GM21825 (cell line): ENCODE results near the gene GPR55.
"Not testable (repeated sequence)": the region's sequence is repeated elsewhere in the genome, so short reads cannot be mapped to it uniquely, and the experiment has no call there.

Experiments
- ATAC-seq: cut with Tn5 transposase; IDR thresholded peaks from one replicate; pipeline ENCODE4 v1.9.1; 2021; ENCODE audit warnings: mild to moderate bottlenecking, moderate library complexity; ENCODE audit not compliant: unreplicated experiment

The GPR55 gene

DNA sequence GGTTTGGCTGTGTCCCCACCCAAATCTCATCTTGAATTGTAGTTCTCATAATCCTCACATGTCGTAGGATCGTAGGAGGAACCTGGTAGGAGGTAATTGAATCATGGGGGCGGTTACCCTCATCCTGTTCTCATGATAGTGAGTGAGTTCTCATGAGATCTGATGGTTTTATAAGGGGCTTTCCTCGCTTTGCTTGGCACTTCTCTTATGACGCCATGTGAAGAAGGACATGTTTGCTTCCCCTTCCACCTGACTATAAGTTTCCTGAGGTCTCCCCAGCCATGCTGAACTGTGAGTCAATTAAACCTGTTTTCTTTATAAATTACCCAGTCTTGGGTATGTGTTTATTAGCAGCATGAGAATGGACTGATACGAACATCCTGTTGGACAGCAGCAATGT is 11.2 kb upstream of the GPR55 start:
- ATAC-seq, result not testable (repeated sequence)

DNA sequence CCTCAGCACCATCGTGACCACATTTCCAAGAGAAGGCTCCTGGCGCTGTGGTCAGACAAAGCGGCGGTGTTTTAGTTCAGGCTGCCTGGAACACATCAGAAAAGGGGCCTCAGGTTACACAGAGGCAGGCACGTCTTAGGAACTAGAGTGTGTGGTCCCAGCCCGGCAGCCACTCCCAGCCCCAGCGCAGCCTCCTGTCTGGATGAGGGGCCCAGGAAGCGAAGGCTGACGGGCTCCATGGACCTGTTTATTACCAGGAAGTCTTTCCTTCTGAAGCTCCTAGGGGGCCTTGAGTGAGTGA is 10.0 kb upstream of the GPR55 start:
- ATAC-seq, result no peak

DNA sequence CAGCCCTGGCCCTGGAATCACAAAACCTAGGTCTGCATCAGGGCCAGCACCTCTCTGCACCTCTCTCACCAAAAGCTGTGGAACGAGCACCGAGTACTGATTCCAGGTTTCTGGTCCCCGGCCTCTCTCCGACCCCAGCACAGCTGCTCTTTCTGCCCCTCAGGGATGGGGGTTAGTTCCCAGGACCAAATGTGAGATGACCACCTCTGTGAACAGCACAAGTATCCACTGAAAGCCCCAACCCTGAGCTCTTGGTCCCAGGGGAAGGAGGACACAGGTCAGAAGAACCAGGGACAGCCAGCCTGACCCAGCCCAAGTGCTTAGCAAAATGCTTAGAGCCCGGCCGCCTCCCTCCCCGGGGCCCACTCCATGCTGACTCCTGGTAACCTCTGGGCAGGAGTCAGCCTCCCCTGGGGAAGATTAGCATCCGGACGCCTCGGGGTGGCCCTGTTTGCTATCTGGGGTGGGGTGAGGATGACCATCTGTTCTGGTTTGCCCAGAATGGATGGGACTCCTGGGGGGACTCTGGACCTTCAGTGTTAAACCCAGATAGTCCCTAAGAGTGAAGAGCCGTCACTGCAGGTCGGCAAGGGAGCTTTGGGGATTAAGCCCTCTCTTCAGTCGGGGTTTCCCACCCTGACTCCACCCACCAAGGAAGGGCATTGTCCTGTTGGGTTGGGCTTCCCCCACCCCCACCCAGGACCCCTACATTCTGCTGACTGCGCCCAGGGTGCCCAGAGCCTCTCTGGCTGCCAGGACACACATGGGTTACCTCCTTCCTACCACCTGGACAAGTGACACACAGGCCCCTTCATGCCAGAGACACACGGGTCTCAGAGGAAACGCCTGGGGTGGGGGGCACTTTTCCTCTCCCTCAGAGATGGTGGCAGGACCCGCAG is 9.4 kb upstream of the GPR55 start:
- ATAC-seq, result no peak

DNA sequence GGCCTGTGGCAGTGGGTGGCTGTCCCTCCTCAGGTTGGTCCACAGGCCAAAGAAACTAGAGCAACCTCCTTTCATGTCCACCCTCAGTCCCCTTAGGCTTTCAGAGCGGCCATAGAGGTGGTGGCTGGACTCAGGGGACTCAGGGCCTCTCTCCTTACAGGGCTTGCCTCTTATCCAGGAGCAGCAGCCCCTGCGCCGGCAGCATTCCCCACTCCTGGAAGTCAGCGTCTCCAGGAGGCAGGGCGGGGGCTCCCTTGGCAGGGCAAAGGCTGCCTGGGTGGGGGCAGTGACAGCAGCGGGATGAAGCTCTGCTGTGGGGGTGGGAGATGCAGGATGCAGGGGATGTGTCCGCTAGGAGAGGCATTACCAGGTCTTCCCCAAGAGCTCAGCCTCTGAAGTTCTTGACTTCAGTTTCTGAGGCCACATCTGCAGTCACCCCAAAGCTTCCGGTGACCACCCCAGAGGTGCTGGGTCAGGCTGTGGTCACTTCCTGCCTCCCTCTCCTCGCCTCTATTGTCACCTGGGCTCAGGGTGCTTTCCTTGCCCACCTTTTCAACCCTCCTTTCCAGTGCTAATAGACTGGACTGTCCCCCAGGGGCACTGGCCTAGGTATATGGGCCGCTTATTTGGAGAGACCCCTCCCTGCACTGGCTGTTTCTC is 8.6 kb upstream of the GPR55 start:
- ATAC-seq, result no peak

DNA sequence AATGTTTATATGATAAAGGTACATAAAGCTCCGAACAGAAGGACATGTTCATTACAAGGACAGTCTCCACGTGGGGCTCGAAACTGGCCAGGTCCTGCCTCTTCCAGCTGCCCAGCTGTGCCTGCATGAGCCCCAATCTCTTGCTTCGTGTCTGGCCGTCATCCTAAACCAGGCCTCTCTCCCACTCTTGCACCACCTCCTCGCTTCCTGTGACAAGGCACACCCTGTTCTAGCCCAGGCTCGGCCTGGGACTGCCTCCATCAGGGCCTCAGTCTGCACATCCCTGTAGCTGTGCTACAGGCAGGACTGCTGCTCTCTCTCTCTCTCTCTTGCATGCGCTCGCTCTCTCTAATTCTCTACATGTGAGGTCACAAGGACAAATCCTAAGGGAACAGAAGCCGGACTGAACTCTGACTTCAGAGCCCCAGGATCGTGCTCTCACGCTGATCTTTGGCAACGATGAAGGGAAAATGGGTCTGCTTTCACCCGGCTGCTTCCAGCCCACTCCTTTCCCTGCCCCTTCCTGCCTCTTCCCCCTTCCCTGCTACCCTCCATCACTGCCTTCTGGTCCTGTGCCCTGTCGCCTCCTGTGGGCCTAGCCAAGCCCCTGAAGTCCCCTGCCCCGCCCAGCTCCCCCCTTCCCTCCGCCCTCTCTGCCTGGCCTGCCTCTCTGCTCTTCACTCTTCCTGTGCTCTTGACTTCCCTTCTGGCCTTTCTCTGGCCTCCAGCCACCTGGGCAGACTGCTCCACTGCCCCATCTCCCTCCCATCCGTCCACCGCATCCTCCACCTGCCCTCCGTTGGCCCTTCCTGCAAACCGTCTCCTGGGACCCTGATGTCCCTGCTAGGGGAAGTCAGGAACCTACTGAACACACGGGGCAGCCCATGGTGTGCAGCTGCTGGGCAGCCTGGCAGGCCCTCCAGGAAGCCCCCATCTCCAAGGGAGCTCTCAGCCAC is 7.8 kb upstream of the GPR55 start:
- no peak for ATAC-seq

DNA sequence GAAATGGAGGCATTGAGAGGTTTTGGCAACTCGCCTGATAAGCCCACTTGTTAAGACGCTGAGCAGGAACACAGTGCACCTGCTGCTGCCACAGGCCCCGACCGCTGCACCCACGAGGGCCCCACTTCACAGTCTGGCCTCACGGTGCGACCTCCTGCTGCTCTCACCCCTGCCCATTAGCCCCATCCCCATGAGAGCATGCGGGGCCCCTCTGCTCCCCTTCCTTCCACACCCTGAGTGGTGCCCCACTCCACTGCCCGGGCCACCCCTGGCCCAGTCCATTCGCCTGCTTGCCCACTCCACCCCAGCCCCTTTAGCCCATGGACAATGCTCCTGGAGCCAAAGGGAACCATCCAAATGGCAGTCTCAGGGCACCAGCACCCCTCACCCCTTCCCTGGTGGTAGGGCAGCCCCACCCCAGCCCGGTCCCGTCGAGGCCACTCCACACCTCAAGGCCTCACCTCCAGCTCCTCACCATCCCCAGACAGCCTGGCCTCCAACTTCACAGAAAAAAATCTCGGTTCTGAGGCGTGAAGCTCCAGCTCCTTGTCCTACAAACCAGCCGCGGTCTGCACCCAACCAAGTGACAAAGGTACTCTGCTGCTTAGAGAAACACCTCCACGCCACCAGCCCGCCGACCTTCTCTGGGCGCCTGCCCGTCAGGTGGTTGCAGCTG is 6.7 kb upstream of the GPR55 start:
- no peak for ATAC-seq

DNA sequence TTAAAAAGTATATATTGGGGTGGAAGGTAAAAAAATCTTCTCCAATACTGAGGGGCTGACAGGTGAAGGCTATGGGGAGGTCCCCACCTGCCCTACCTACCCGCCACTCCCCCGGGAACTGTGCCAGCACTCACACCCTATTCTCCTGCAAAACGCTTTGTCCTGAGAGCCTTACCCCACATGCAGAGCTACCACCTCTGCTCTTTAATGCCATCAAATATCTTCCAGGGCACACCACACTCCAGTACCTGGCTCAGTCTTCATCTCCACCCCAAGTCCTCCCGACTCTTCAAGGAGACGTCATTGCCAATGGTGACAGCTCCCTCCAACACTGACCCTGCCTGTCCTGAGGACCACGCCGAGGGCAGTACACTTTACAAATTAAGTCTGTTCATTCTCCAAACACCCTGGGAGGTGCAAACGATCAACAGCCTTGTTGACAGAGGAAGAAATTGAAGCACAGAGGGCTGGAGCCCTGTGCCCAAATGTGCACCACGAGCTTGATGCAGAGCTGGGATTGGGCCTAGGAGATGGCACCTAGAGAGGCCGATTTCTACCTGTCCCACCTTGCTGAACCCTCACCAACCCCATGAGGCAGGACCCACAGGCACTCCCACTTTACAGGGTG is 6.0 kb upstream of the GPR55 start:
- ATAC-seq, result no peak

DNA sequence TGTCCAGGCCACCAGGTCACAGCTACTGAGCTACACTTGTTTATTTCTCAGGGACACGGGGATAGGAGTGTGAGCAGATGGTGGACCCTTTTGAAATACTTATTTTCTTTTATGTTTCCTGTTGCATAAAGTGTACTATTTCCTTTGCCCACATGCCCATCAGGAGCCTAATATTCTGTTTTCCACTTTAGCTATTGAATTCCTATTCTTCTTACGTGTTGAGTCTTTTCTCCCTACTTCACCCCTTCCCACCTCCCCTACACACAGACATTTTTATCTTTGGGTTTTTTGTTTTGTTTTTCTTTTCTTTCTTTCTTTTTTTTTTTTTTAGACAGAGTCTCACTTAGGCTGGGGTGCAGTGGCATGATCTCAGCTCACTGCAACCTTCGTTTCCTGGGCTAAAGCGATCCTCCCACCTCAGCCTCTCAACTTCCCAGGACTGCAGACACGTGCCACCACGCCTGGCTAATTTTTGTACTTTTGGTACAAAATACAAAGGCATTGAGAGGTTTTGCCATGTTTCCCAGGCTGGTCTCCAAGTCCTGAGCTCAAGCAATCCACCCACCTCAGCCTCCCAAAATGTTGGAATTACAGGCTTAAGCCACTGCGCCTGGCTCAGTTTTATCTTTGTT is 5.2 kb upstream of the GPR55 start:
- no peak for ATAC-seq

DNA sequence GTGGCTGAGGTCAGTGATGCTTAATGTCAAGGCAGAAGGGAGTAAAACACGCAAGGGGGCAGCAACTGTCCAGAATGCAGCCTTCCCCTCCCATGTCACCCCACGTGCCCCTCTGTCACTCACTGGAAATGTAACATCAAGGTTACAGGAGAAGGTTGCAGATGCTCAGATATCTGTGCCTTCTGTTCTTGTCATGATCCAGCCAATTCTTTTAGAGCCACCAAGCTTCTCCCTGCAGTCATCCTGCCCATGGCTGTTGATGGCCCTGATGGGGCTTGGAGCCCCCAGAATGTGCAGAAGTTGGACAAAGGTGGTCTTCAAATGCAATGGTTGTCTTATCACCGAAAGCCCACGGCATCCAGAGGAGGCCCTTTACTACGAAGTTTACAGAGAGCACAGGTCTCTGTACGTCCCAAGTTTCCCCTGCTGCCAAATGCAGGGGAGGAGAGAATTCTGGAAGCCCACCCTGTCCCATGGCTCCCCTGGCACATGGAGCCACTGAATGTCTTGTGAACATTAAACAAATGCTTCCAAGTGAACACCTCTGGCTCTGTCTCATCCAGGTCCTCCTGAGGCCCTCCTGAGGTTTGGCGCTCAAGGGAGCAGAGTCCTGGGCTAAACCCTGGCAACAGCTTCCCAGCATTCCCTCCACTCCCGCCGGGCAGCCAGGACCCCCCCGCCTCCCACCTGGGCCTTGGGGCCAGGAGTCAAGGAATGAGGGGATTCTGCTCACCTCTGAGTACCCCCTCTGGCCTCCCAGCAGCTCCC is 4.5 kb upstream of the GPR55 start:
- ATAC-seq, result no peak

DNA sequence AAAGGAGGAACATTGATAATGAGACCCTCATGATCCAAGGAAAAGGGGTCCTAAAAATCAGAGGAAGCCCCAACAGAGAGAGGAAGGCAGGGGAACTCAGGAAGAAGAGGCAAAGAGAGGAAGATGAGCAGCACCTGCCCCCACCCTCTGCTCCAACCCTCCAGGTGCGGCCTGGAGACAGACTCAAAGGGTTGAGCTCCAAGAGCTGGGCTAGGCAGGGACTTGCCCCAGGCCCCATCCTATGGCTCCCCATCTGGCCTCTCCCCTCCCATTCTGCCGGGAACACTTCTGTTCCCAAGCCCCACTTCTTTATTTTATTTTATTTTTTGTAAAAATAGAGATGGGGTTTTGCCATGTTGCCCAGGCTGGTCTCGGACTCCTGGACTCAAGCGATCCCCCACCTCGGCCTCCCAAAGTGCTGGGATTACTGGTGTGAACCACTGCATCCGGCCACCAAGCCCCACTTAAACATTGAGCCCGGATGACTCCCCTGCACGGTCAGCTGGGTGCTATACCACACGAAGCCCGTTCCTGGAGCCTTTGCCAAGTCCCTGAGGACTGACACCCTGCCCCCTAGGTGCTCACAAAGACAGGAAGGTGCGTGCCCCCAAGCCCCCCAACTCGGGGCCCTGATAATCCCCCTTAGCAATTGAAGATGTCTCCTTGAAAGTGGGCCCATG is 3.8 kb upstream of the GPR55 start:
- ATAC-seq, result no peak

DNA sequence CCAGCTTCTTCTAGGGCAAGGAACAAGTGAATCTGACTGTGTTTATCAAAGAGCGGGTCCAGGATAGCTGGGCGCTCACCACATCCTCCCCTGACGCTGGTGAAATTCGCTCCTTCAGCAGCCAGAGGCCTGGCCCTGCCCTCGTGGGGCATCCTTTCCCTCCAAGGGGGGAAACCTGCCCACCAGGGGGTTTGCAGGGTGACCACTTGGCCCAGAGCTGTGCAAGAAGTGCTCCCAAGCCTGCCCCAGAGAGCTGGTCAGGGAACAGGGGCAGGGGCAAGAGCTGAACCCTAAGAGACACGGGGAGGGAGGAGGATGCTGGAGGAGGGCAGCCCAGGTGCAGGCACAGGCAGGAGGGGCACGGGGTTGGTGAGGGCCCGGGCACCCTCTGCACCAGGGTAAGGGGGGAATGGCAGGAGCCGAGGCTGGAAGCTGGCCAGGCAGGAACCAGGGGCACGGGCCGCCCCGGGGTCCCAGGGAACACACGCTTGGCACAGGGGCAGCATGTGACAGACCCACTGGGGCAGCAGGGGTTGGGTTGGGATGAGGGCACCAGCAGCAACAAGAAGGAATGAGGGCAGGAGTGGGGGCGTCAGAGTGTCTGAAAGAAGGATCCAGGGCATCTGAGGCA is 2.8 kb upstream of the GPR55 start:
- no peak for ATAC-seq

DNA sequence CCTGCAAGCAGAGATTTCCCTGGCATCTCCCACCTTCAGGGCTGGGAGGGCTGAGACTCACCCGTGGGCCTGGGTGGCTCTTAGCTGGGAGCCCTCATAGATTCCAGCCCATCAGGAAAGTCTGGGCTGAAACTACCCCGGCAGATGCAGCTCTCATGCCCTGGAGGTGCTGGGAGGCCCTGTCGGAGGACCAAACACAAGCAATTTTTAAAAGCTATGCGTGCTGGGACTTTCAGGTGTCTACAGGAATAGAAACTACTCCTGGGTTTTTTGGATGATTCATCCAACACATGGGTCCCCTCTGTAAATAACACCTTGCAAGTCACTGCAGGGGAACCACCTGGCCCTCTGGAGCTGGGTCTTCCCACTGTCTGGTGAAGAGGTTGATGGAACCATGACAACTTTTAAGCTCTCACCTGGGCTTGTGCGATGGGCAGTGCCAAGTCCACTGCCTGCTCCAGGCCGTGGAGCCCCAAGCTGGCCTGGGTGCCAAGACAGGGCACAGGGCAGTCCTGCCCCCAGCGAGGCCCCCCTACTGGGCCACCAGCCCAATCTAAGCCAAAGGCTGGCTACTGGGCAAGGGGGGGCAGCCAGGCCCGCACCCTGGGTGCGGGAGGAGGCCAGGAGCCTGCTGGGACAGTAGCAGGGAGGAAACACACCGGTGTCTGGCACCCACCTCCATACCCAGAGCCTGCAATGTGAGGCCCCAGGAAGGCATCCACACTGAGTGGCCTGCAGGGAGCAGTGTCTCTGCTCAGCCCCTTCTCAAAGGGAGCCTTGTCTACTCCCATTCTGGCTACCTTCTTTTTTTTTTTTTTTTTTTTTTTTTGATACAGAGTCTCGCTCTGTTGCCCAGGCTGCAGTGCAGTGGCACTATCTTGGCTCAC is 1.1 kb upstream of the GPR55 start:
- peak; percentile 38 for ATAC-seq

DNA sequence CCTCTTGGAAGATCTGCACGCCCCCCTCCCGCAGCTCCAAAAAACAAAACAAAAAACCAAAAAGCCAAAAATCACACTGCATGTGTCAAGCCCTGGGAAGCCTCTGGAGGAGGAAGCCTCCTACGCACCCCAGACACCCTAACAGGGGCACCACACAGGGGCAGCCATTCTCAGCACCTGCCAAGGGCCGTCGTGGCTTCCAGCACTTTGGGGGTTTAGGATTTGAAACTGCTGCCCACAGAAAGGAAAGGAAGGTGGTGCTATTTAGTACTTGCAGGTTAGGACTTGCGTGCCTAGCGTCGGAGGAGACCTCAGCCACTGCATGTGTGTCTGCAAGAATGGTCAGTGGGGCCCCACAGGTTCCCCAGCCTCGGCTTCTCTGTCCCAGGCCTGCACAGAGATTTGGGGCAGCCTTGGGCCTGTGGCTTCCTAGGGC is 419 bp upstream of the GPR55 start:
- ATAC-seq, result peak; percentile 17

DNA sequence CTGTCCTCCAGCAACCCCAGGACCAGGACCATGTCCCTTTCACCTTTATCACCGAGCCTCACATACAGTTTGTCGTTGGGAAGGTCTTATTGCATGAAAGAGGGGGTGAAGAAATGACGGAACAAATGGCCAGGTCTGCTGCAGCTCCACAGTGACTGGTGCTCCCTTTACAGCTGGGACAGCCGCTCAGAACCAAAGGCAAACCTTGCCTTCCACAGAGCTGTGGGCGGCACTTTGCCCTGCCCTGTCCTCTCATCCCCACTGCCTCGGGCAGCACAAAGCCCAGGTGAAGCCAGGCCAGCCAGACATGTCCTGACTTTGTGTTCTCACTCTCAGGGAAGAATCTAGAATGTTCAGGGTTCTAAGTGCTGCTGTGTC is 961 bp downstream of the GPR55 start:
- peak; percentile 8 for ATAC-seq

DNA sequence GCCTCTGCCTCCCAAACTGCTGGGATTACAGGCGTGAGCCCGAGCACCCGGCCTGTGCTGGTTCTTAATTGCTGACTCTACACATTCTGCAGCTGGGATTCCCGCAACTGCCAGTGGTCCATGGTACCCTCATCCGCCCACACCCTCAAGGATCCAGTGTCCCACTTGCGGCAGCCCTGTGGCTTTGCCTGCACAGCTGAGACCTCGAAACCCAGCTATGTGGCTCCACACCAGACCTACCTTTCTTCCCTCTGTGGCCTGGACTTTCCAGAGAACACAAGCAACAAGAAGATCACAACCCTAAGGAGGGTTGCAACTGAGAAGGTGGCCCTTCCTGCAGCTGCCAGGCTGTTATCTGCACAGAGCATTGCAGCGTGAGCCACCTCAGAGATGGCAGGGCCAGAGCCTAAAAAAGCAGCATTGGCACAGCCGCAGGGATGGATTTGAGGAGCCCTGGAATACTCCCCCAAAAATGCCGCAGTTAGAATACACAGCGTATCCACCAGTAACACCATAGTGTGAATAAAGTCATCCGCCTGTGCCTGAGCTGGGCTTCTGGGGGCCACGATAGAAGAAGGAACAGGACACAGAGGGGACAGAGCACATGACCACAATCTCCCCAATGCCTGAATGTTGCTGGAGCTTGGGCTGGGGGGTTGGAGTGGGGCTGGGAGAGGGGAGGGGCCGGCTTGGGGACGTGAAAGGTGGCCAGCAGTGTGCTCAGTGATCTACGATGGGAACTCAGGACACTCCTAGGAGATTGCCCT is 1.9 kb downstream of the GPR55 start:
- ATAC-seq, result no peak

DNA sequence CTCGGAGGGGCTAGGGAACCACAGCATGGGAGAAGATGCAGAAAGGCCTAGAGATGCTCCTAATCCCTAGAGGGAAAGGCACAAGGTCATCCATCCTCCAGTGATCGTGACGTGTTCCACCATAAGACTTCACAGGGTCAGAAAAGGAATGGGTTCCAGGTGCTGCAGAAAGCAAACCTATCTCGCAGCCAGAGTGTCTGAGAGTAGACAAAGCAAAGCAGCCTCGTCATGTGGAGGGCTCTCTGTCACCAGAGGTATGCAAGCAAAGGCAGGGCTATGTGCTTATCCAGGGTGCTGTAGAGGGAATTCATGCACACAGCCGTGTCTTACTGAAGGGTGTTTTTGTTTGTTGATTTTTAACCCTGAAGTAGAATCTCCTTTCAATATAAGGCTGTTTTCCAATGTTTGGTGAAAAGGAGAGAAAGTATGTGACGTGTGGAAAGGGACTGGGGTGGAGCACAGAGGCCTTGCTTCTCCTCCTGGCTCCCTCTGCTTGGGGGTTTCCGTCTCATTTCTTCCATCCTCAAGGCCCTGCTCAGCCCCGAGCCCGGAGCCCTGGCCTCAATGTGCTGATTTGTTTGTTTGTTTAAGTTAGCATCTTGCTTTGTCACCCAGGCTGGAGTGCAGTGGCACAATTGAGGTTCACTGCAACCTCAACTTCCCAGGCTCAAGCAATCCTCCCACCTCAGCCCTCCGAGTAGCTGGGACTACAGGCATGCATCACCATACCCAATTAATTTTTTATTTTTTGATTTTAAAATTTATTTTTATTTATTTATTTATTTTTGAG is 3.0 kb downstream of the GPR55 start:
- ATAC-seq, result no peak
